GM19099 (cell line): Measurements from ENCODE around the gene KRTAP9-7.

ENCODE experiments used
- POLR2A ChIP-seq: IDR thresholded peaks from 3 replicates; pipeline ENCODE4 v1.6.1; 2011; ENCODE audit warnings: low read depth; ENCODE audit not compliant: insufficient read length; ENCODE audit errors: extremely low read depth

Gene KRTAP9-7

GRCh38 chr17:41264599-41264998 is 10.9 kb upstream of the KRTAP9-7 start:
- TF ChIP-seq POLR2A: no peak

- TF ChIP-seq POLR2A: no peak
These were observed 10.4 kb upstream of the KRTAP9-7 start, which contains the start of gene KRTAP9-6 for GRCh38 chr17:41265078-41265477. KRTAP9-6 (plus strand) TSS chr17:41265378; CDS start chr17:41265378, 0 bp downstream.

GRCh38 chr17:41267711-41268110 is 7.8 kb upstream of the KRTAP9-7 start:
- TF ChIP-seq POLR2A: no peak

GRCh38 chr17:41271858-41272257 is 3.6 kb upstream of the KRTAP9-7 start:
- TF ChIP-seq POLR2A: no peak

GRCh38 chr17:41278176-41278955 is 2.9 kb downstream of the KRTAP9-7 start:
- no peak for TF ChIP-seq POLR2A

- TF ChIP-seq POLR2A: no peak
These were observed 8.5 kb downstream of the KRTAP9-7 start for GRCh38 chr17:41284043-41284442.

GRCh38 chr17:41284546-41284945 is 9.0 kb downstream of the KRTAP9-7 start:
- no peak for TF ChIP-seq POLR2A

- no peak for TF ChIP-seq POLR2A
These were observed 11.6 kb downstream of the KRTAP9-7 start for GRCh38 chr17:41287050-41287449.

- TF ChIP-seq POLR2A: no peak
These were observed 18.5 kb downstream of the KRTAP9-7 start for GRCh38 chr17:41294016-41294415.

GRCh38 chr17:41296846-41297245 is 21.3 kb downstream of the KRTAP9-7 start:
- no peak for TF ChIP-seq POLR2A

GRCh38 chr17:41298458-41299135 is 23.1 kb downstream of the KRTAP9-7 start:
- no peak for TF ChIP-seq POLR2A

- no peak for TF ChIP-seq POLR2A
These were observed 25.8 kb downstream of the KRTAP9-7 start for GRCh38 chr17:41301204-41301790.

GRCh38 chr17:41301916-41302901 is 26.7 kb downstream of the KRTAP9-7 start, which contains the start of gene KRTAP29-1:
KRTAP29-1 (minus strand) TSS chr17:41302851; CDS start chr17:41302851, 0 bp downstream.
- TF ChIP-seq POLR2A: no peak

GRCh38 chr17:41302981-41303380 is 27.5 kb downstream of the KRTAP9-7 start:
- TF ChIP-seq POLR2A: no peak
